Mesenteric fat pad (tissue), 1 donor: Measurements from ENCODE around the gene NTN1. TPM values are rescaled to one million over a fixed set of nuclear protein-coding genes. Genes with fewer than 3 reads are reported as not detected.

Experiments
- DNase-seq: peaks from one replicate; pipeline ENCODE4 v3.0.0-alpha.2; 2020; ENCODE audit warnings: low spot score
- total RNA-seq: library from RNA; stranded (reverse); fragmentation: NEBNext Ultra II Directional; extraction: Animal tissue kit (Norgen Biotek cat#: 25700); gene quantifications from one replicate; pipeline ENCODE4 v1.2.1, GENCODE V29; 2021
- donor health status: DM: yes; HTN: yes; CAD: no.

The NTN1 gene
- total RNA-seq, 1 donor from 2014 or later = 3.1 TPM

DNA sequence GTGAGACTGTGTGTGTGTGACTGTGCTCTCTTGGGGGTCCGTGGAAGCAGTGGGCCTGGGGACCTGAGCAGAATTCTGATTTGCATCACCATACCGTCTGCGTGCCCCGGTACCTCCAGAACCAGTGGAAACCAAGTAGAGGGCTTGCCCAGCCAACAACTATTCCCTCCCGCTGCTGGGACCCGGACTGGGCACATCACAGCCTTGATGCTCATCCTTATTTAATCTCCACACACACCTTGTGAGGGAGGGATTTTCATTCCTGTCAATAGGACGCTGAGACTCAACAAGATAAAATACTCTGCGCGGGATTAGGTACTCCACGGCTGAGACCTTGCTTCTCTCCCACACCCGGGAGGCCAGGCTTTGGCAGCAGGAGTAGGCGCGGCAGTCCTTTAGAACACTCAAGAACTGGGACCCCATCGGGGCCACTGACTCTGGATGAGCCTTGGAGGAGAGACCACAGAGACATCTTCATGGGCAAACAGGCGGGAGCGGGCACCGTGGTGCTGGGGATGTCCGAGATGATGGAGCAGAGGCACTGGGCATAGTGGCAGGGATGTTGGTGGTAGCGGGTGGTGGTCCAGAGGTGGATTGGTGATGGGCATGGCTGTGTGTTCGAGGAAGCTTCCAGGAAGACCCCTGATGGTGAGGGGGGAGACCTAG, 208.0 kb downstream of the NTN1 start:
- DNase-seq = no peak

DNA sequence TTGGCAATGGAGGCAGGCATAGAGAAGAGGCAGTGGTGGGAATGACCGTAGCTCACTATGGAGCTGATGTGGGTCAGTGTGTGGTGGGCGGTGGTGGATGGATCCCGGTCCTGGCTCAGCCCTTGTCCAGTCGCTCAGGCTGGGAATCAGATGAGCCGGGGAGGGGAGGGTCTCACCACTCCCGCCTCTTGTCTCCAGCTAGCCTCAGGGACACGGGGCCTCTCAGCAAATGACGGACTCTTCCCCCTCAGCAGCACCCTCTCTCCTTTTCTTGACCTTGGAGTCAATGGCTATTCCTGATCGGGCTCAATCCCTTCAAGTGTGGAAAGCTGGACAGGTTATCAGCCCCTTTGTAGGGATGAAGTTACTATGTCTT, 208.5 kb downstream of the NTN1 start:
- DNase-seq = no peak

DNA sequence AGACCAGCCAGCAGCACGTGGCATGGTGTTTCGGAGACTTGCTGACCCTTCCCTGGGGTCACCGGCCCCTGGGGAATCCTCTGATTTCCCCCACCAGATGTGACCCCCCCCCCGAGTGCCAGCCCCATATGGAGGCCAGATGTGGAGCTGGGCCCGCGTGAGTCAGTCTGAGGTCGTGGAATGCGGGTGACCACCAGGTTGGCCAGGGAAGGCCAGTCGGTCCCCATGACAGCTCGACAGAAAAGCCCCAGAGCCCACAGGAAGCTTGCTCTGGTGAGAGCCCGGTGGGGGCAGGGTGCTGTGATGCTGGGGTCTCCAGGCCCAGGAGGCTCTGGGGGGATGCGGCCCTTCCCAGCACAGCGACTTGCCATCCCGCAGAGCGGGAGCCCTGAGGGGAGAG, 209.0 kb downstream of the NTN1 start:
- DNase-seq = no peak

DNA sequence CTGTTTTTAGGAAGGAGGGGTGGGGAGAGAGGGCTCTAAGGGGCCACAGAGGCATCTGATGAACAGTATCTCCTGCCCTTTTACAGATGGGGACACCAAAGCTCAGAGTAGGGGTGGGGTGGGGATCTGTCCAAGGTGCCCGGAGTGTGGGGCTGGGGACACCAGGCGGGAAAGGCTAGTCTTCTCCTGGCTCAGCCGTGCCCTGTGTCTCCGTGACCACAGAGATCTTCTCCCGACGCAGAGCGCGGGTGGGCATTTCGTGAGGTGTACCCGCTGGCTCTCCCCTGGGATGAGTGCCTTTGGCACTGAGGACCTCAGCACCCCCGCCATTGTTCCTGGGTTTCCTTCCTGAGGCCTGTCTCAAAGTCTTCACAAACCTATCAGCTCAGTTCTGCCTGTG, 209.6 kb downstream of the NTN1 start:
- no peak for DNase-seq

DNA sequence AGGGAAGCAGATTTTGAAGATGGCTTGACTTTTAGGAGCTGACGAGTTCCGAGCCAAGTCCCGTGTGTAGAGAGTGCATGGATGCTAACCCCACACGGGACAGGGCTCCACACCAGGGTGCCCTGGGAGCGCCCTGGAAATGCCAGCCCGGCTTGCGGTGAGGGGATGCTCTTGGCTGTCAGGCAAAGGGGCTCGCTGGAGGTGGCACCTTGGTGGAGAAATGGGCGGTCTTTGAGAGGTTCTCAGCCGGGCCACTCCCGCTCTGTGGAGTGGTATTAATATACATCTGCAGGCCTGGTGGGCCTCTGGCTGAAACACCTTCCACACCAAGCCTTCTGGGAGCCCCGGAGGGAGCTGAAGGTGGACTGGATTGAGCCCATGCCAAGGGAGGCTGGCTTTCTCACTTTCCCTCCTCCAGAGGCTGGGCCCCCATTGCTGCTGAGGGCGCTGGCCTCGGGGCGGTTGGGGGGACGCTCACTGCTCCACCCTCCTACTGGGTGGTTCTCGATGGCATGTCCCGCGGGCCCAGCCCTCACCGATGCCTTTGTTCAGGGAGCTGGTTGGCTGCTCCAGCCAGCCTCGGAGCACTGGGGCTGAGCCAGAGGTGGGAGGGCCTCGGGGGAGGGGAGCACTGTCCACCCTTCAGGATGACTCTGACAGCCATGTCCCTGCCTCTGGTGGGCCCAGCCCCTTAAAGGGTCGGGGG, 210.3 kb downstream of the NTN1 start:
- no peak for DNase-seq

DNA sequence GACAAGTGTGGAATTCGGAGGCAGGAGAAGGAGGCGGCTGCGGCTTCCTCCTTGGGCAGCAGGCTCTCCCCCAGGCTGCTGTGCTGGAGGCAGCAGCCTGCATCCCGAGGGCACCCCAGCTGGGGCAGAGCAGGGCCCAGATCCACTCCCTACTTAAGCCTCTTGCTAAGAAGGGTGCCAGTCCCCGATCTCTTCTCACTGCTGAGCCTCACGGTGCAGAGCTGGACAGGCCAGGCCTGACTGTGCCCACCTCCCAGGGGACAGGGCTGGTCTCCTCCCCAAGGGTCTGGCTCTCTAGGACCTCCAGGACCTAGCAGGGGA, 210.8 kb downstream of the NTN1 start:
- DNase-seq = no peak

DNA sequence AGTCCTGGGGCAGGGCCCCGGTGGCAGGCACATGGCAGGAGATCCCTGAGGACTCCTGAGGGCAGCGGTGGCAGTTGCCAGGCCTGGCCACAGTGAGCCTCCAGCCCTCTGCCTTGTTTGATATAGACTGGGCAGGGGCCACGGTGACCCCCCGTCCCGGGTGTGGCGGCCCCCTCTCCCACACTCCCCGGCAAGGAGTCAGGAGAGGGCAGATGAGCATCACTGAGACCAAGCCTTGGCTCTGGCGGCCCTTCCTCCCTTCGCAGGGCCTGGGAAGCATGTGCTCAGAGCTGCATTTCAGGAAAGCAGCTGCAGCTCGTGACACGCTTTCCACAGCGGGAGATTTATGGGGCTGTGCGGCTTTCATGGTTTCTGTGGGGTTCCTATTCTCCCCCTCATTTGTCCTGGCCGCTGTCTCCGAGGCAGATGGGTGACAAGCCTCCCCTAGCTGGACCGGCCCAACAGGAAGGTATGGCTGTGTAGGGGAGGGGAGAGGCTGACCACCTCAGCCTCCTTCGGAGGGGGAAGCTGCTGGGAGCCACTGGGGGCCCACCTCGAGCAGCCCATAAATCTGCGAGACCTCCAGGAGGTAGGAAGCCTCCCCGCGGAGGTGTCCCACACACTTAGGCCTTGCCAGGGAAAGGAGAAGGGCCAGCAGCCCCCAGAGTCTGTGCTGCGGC, 211.4 kb downstream of the NTN1 start:
- DNase-seq = no peak

DNA sequence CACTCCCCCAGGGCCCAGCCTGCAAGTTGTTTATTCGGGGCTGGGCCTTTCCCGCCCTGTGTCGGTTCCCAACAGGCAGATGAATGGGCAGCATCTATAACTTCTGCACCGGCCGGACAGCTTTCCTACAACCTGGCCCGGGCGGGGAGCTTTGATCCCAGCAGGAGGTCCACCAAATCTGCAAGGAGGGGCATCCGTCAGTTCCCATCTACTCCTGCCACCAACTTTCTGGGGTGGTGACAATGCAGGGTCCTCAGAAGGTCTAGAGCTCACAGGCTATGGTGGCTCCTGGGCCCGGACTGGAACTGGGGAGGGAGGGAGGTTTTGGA, 211.9 kb downstream of the NTN1 start:
- DNase-seq = no peak

DNA sequence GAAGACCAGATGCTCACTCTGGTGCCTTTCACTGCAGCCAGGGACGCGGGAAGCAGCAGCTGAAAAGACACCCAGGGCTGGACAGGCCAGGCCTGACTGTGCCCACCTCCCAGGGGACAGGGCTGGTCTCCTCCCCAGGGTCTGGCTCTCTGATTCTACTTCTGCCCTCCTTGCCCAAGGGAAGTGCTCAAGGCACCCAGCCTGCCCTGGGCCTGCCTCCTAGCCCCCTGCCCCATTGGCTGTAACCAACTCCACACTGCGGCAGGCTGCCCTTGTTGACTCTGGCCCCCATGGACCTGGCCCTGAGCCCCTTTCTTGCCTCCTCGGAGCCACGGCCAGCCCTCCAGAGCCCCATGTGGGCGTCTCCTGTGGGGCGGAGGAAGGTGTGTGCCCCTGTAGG, 212.5 kb downstream of the NTN1 start:
- no peak for DNase-seq

DNA sequence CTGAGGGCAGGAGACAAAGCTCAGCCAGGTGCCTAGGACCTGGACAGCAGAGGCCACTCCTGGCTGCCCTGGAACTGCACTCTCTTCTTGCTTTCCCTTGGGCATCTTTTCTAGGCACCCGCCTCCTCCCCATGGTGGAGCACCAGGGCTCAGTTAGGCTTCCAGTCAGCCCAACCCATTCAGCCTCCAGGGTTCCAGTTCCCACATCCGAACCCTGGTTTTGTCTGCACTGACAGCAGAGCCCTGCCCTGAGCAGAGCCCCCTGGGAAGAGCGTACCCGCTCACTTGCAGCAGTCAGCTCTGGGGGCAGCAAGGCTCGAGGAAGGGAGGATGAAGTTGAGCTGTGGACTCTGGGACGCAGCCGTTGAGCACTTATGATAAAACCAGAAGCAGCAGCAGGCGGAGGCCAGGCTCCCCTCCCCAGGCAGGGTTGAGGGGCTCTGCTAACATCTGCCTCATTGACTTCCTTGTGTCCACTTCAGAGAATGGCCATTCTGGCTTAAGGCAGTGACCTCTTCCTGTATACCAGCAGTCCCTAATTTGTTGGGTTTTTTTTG, 213.2 kb downstream of the NTN1 start:
- no peak for DNase-seq

DNA sequence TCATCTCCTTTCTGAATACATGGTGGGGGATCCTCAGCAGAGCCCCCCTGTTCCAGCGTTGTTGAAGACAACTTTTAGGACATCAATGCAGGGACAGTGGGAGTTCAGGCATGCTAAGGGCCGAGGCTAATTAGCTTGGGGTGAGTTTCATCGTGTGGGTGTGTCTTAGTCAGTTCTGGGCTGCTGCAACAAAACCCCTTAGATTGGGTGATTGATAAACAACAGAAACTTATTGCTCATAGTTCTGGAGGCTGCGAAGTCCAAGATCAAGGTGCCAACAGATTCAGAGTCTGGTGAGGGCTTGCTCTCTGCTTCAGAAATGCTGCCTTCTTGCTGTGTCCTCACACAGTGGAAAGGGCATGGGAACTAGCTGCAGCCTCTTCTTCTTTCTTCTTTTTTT, 214.0 kb downstream of the NTN1 start:
- DNase-seq = no peak

DNA sequence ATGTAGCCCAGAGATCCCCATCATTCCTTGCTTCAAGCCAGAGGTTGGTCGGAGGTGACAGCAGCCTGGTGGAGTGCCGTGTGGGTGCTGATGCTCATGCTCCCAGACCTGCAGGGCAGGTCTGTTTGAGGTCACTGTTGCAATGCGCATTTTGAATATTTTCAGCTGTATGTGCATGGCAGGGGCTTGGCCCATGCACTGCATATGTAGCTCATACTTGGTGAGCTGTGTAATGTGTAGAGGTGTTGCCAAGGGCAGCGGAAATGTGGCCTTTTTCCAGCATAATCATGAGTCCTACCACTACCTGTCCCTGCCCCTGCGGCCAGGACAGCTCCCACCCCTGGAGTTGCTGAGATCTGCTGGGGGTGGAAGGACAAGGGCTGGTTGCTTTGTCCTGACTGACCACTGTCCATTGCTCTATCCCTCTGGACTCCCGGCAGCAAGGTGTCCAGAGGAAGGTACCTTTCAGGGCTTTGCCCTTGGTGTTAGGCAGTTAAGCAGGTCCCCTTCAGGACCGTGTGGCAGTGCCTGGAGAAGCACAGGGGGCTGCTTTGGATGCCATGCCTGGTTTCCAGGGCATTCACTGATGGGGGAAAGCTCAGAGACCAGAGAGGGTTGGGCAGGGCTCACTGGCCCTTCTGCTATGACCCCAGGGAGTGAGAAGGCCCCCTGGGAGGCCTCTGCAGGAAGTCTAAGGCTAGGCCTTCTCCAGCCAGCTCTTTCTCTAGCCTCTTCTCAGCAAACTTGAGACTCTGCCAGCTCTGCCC, 215.2 kb downstream of the NTN1 start:
- DNase-seq = no peak

DNA sequence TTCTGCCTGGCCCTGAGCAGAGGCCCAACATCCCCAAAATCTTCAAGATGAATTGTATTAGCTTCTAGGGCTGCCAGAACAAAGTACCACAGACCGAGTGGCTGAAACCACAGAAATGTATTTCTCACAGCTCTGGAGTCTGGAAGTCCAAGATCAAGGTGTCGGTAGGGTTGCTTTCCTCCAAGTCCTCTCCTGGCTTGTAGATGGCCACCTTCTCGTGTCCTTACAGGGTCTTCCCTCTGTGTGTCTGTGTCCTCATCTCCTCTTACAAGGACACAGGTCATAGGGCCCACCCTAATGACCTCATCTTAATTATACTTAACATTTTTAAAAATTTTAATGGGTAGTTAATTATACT, 215.7 kb downstream of the NTN1 start:
- DNase-seq = no peak

DNA sequence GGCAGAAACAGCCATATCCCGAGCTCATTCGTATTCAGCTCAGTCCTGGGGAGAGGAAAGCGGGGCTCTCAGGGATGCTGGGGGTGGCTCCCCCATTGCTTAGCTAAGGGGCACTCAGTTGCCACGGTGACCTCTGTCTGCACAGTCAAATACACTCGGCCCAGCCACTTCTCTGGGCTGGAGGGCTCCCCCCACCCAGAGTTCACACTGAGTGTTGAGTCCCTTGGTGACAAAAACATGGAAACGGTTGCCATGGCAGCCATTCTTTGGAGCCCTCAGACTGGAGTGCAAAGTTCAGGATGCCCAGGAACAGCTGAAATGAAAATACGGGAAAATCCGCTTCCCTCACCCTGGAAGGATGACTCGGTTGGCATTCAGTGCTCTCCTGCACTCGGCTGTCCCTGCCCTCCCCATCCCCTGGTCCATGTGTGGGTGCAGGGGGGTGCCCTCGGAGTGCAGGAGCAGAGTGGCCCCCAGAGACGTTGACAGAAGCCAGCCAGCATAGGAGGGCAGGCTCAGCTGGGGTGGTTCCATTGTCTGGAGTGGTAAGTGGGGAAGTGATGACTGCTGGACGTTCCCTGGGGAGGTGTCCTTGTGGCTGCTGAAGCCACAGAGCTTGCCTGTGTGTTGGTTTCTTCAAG, 216.5 kb downstream of the NTN1 start:
- DNase-seq = no peak

DNA sequence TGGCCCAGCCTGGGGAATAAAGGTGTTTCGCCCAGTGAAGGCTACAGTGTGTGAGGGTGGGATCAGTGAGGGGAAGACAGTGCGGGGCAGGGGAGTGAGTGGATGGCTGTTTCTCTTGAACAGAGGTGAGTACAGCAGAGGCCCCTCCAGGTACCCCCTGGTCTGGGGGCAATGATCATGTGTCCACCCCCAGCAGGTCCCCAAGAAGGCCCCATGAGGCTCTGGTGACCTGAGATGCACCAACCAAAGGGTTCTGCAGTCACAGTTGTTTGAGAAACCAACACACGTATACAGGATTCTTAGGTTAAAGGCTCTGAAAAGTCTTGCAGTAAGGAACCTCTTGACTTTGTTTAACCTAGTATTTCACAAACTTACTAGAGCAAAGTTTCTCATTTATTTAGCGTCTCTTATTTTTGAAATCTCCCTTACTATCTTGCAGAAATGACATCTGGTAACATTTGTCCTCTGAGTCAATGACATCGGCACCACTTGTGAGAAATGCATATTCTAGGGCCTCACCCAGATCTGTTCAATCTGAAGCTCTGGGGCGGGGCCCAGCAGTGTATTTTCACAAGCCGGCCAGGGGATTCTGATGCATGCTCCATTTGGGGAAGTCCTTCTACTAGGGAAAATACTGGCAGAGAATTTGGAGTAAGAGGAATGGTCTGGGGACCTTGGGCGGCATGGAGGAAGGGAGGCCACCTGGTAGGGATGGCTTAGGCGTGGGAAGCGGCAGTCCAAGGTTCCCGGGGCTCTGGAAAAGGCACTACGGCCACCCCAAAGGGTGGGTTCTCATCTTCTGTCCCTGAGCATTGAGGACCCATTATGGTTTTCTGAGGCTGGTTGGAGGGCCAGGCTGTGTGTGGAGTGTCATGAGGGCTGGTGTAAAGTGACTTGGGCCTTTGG, 217.3 kb downstream of the NTN1 start:
- no peak for DNase-seq

DNA sequence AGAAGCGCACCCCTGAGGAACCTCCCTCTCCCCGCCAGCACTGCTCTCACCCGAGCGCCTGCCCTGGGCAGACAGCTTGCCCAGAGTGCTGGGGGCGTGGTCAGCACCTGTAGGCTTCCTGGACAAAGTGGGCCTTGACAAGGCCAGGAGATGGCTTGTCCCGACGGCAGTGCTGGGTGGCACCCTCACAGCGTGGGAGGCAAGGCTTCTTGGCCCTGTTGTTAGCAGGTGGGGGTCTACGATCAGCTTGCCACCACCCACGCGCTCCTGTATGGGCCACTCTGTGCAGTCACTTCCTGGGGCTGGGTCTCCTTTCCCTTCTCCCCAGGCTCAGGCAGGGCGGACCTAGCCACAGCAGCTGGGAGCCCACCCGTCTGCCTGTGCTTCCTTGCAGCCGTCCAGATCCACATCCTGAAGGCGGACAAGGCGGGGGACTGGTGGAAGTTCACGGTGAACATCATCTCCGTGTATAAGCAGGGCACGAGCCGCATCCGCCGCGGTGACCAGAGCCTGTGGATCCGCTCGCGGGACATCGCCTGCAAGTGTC, 218.0 kb downstream of the NTN1 start:
- no peak for DNase-seq

DNA sequence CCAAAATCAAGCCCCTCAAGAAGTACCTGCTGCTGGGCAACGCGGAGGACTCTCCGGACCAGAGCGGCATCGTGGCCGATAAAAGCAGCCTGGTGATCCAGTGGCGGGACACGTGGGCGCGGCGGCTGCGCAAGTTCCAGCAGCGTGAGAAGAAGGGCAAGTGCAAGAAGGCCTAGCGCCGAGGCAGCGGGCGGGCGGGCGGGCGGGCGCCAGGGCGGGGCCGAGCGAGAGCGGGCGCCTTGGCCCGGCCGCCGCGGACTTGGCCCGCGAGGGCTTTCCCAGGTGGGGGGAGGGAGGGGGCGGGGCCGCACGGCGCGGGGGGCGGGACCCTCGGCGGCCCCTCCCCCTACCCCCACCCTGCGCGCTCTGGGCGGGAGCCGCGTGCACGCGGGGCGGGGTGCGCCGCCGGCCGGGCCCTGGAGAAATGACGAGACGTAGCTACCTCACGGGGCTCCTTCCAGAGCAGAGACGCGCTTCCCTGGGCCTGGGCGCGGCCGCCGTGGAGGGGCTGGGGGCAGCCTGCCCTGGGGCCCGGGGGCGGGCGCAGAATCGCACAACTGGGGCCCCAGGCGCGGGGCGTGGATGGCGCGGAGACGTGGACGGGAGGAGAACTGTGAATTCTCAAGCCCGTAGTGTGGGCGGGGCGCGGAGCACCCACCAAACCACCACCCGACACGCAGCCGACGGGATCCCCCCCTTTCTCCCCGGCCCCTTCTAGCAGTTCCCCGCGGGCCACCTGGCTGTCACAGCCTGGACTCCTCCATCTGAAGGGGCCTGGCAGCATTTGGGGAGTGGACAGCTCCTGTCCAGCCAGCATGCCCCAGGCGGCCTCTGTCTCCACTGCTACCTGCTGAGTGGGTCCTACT, 218.7 kb downstream of the NTN1 start:
- peak; percentile 92 for DNase-seq

DNA sequence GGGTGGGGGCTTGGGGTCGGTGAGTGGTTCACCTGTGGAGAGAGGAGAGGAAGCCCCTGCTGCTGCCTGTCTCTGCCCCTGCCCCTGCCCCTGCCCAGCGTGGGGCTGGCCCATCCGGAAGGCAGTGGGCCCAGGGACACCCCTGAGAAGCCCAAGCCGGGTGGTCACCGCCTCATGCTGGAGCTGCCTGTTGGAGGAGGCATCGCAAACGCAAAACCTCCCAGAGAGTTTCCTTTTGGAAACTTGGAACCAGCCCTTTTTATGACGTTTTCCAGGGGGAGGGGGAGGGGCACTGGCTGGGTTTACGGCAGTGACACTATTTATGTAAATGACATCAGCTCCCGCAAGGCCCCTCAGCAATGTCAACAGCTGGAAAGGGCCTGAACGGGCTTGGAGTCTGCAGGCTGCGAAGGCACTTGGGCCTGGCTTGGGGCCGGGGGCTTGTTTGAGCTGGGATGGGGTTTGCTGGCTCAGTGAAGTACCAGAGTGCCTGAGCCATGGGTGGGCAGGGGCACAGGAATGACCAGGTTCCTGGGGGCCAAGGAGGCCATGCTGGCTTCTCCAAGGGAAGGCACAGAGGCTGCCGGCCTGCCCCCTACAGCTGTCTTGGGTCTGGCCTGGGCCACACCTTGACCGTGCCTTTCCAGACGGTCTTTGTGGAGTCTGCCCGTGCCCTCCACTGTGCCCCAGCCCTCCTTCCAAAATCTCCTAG, 219.5 kb downstream of the NTN1 start:
- DNase-seq = no peak

DNA sequence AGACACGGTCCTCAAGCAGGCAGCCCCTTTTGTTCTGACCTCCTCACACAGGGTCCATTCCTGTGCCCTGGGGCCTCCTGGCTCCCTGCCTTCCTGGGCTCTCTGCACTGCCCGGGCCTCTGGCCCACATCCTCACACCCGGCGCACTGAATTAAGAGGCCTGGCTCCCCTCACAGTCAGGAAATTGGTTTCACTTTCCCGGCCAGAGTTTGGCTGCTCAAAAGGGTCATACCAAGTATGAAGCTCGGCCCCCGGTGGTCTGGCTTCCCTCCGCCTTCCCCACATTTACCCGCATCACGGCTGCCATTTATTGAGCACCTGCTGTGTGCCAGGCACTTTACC, 220.0 kb downstream of the NTN1 start:
- no peak for DNase-seq
